Breast epithelium (tissue), 3 donors: ENCODE results near the gene DHRS3.

Experiments
- POLR2AphosphoS5 ChIP-seq, 3 donors: sonication (generic); formaldehyde crosslinking; IDR thresholded peaks; one replicate each; pipeline ENCODE4 v1.6.1; 2017; ENCODE audit warnings: antibody characterized with exemption in 3 of 3
- TF ChIP-seq, protein P1 (sequence below), 3 donors: fragments of 450-650 bp; IDR thresholded peaks; one replicate each; pipeline ENCODE4 v1.5.1; 2016 to 2017; ENCODE audit warnings: antibody characterized with exemption in 3 of 3, mild to moderate bottlenecking in 3 of 3, moderate library complexity in 3 of 3

DNA sequence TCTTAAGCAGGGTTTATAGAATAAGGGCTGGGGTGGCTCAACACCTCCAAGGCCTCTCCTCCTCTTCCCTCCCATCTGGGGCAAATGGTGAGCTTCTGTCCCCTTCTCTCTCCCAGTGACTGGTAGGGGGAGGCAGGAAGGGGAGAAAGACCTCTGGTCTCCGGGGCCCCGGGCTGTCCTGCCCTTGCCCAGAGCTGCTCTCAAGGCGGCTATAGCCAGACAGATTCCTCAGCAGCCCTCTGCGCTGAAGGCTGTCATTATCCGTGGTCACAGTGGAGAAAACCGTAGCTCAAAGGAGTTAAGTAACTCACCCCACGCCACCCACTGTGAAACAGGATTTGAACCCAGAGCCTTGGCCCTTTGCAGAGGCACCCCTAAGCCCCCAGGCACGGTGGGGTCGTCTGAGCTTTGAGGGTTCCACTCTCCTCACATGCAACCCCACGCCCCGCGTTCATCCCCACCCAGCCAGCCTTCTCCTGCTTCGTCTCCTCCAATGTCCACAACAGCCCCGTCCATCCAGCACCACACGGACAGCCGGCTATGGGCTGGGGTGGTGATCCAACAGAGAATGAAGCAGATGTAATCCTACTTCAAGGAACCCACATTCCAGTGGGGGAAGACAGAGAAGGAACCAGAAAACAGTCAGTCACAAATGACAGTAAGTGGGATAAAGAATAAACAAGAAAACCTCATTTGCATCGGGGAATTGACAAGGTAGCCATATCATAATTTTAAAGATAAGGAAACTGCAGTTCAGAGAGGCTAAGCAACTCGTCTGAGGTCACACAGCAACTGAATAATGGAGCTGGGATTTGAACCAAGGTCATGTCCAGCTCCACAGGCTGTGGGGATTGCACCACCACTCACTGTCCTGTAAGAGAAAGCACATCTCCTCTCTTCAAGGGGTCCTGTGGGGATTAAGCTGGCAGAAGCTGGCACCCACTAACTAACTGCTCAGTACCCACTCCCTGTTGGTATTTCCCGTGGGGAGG lies 31.8 kb downstream of the DHRS3 start:
- TF ChIP-seq, protein P1, sequence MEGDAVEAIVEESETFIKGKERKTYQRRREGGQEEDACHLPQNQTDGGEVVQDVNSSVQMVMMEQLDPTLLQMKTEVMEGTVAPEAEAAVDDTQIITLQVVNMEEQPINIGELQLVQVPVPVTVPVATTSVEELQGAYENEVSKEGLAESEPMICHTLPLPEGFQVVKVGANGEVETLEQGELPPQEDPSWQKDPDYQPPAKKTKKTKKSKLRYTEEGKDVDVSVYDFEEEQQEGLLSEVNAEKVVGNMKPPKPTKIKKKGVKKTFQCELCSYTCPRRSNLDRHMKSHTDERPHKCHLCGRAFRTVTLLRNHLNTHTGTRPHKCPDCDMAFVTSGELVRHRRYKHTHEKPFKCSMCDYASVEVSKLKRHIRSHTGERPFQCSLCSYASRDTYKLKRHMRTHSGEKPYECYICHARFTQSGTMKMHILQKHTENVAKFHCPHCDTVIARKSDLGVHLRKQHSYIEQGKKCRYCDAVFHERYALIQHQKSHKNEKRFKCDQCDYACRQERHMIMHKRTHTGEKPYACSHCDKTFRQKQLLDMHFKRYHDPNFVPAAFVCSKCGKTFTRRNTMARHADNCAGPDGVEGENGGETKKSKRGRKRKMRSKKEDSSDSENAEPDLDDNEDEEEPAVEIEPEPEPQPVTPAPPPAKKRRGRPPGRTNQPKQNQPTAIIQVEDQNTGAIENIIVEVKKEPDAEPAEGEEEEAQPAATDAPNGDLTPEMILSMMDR (IDR thresholded peaks at IDR 0.05): no peak
- TF ChIP-seq POLR2AphosphoS5 (IDR thresholded peaks at IDR 0.05): no peak
